Measurements from ENCODE around the gene FAM174B.

DNA sequence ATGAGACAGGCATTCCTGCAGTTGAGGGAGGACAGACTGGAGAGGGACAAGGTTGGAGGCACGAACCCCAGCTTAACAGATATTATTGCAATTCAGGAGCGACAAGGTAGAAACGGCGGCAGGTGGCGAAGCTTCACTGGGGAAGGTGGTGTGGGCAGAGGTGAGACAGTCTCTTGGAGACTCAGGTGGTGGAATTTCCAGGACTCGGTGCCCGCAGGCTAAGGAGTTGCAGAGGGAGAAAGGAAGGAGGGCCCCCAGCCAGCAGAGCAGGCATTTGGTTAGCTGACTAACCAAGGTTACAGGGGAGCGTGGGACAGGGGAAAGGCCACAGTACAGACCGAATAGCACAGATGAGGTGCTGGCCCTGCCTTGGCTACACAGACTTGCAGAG is 3.0 kb downstream of the FAM174B start:
- TF ChIP-seq, protein P1, sequence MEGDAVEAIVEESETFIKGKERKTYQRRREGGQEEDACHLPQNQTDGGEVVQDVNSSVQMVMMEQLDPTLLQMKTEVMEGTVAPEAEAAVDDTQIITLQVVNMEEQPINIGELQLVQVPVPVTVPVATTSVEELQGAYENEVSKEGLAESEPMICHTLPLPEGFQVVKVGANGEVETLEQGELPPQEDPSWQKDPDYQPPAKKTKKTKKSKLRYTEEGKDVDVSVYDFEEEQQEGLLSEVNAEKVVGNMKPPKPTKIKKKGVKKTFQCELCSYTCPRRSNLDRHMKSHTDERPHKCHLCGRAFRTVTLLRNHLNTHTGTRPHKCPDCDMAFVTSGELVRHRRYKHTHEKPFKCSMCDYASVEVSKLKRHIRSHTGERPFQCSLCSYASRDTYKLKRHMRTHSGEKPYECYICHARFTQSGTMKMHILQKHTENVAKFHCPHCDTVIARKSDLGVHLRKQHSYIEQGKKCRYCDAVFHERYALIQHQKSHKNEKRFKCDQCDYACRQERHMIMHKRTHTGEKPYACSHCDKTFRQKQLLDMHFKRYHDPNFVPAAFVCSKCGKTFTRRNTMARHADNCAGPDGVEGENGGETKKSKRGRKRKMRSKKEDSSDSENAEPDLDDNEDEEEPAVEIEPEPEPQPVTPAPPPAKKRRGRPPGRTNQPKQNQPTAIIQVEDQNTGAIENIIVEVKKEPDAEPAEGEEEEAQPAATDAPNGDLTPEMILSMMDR (IDR thresholded peaks at IDR 0.05; ENCODE audit: low read depth, low read length, missing input control): no peak
- TF ChIP-seq YY1 (IDR thresholded peaks at IDR 0.05) (no peak), REST (IDR thresholded peaks at IDR 0.05) (no peak), SP1 (IDR thresholded peaks at IDR 0.05) (no peak), TAF1 (conservative IDR thresholded peaks at IDR 0.05) (no peak)
- TF ChIP-seq, protein P2, sequence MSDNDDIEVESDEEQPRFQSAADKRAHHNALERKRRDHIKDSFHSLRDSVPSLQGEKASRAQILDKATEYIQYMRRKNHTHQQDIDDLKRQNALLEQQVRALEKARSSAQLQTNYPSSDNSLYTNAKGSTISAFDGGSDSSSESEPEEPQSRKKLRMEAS (IDR thresholded peaks at IDR 0.05): no peak

Data from liver (tissue), 3 donors.